Stimulated activated effector memory CD8-positive, alpha-beta T cell treated with anti-CD3 and anti-CD28 coated beads, Interleukin-12 subunit alpha, Interleukin-12 subunit beta, amount 100 ng/mL, for 72 hours (primary cell): ENCODE results near the gene JADE2.

ENCODE experiments used
- ATAC-seq: fragments of 150-1000 bp; cut with Tn5 transposase; 2 replicates; pipeline ENCODE4 v1.10.0; 2021
- DNase-seq, 2 donors: peaks; one replicate each; pipeline ENCODE4 v3.0.0; 2021 to 2022; ENCODE audit warnings: low spot score in 2 of 2
- H3K27ac Mint-ChIP-seq: one replicate; pipeline ENCODE4 v1.8.0; 2022; ENCODE audit warnings: mild to moderate bottlenecking, mixed read lengths
- H3K36me3 Mint-ChIP-seq: one replicate; pipeline ENCODE4 v1.8.0; 2022; ENCODE audit warnings: mild to moderate bottlenecking, mixed read lengths
- H3K4me1 Mint-ChIP-seq: one replicate; pipeline ENCODE4 v1.8.0; 2022; ENCODE audit warnings: mixed read lengths
- H3K4me3 Mint-ChIP-seq: one replicate; pipeline ENCODE4 v1.8.0; 2022; ENCODE audit warnings: mild to moderate bottlenecking, mixed read lengths
- H3K9me3 Mint-ChIP-seq: one replicate; pipeline ENCODE4 v1.8.0; 2022; ENCODE audit warnings: mixed read lengths

JADE2 gene

GRCh38 chr5:134626369-134627014 is 101.0 kb downstream of the JADE2 start:
- Mint-ChIP-seq H3K27ac (peak overlapping the region; percentile 5), H3K36me3 (peaks cover 65% of the 10 kb centered on the region), H3K4me1 (peaks cover 36% of the 10 kb centered on the region), H3K4me3 (no peak overlapping the region), H3K9me3 (no peaks in the 10 kb centered on the region)
- ATAC-seq (no peak), DNase-seq (no peak)
